Activated CD4-positive, alpha-beta T cell treated with anti-CD3 and anti-CD28 coated beads for 4 hours (primary cell): Measurements from ENCODE around the gene MDP1.

ENCODE experiments used
- DNase-seq, 2 donors: peaks; one replicate each; pipeline ENCODE4 v3.0.0-alpha.2; 2020

The MDP1 gene

GRCh38 chr14:24196071-24197055, 19.5 kb downstream of the MDP1 start:
- no peak for DNase-seq

GRCh38 chr14:24195186-24196070, 20.4 kb downstream of the MDP1 start, which contains the start of gene TM9SF1:
Gene TM9SF1, minus strand, starts transcription at chr14:24195441. Its CDS starts 422 bp downstream, at chr14:24195019.
- DNase-seq = peak; percentile 86 to 87

GRCh38 chr14:24194873-24195185, 21.0 kb downstream of the MDP1 start:
- no peak for DNase-seq

- DNase-seq = no peak
These were observed 21.5 kb downstream of the MDP1 start for GRCh38 chr14:24194186-24194872.

GRCh38 chr14:24192933-24193332, 22.9 kb downstream of the MDP1 start:
- no peak for DNase-seq

GRCh38 chr14:24190416-24190815, 25.4 kb downstream of the MDP1 start:
- no peak for DNase-seq

- DNase-seq = no peak
These were observed 26.4 kb downstream of the MDP1 start for GRCh38 chr14:24189460-24189859.

GRCh38 chr14:24189059-24189375, 26.8 kb downstream of the MDP1 start:
- no peak for DNase-seq

- DNase-seq = peak; percentile 94 to 97
These were observed 27.4 kb downstream of the MDP1 start, which contains the start of gene IPO4 for GRCh38 chr14:24188251-24189058. Gene IPO4, minus strand, starts transcription at chr14:24188816. Its CDS starts 29 bp downstream, at chr14:24188787.

GRCh38 chr14:24187539-24187915, 28.3 kb downstream of the MDP1 start:
- DNase-seq = no peak

GRCh38 chr14:24186831-24187538, 28.9 kb downstream of the MDP1 start:
- DNase-seq = no peak

GRCh38 chr14:24185741-24186140, 30.1 kb downstream of the MDP1 start:
- DNase-seq = no peak

- no peak for DNase-seq
These were observed 30.8 kb downstream of the MDP1 start for GRCh38 chr14:24185026-24185425.

GRCh38 chr14:24184104-24184970, 31.5 kb downstream of the MDP1 start:
- DNase-seq = no peak

GRCh38 chr14:24183014-24183481, 32.8 kb downstream of the MDP1 start:
- DNase-seq = no peak

GRCh38 chr14:24182110-24182882, 33.6 kb downstream of the MDP1 start:
- DNase-seq = no peak

- no peak for DNase-seq
These were observed 34.3 kb downstream of the MDP1 start for GRCh38 chr14:24181371-24182077.

GRCh38 chr14:24179961-24180796, 35.7 kb downstream of the MDP1 start:
- no peak for DNase-seq
